Fibroblast of lung (primary cell): Measurements from ENCODE around the gene DCUN1D2. TPM values are rescaled to one million over a fixed set of nuclear protein-coding genes. Genes with fewer than 3 reads are reported as not detected.

Experiments
- DNase-seq, 2 donors: peaks; one replicate each; pipeline versions ENCODE4 v3.0.0 to v3.0.0-alpha.2; 2010; ENCODE audit warnings: low read depth in 2 of 2
- H2AFZ ChIP-seq: 2 replicates; pipeline ENCODE4 v1.5.1; 2012; ENCODE audit warnings: low read length, control low read depth, inconsistent platforms
- H3K27ac ChIP-seq: 2 replicates; pipeline ENCODE4 v1.5.1; 2011; ENCODE audit warnings: low read length, control low read depth; ENCODE audit not compliant: insufficient read depth
- H3K27me3 ChIP-seq: 2 replicates; pipeline ENCODE4 v1.5.1; 2011; ENCODE audit warnings: mild to moderate bottlenecking, low read length; ENCODE audit not compliant: control insufficient read depth, insufficient read depth
- H3K36me3 ChIP-seq: 2 replicates; pipeline ENCODE4 v1.5.1; 2011; ENCODE audit warnings: low read length; ENCODE audit not compliant: control insufficient read depth, insufficient read depth
- H3K4me1 ChIP-seq: 2 replicates; pipeline ENCODE4 v1.5.1; 2011; ENCODE audit warnings: low read length; ENCODE audit not compliant: control insufficient read depth, insufficient read depth; ENCODE audit errors: extremely low read depth
- H3K4me2 ChIP-seq: 2 replicates; pipeline ENCODE4 v1.5.1; 2011; ENCODE audit warnings: low read length, control low read depth; ENCODE audit not compliant: insufficient read depth; ENCODE audit errors: extremely low read depth
- H3K4me3 ChIP-seq, 4 experiments: fragments of 200-600 bp in 1 of 4; sonication (generic) in 1 of 4; replicated peaks in 1 of 4; 2 replicates each; pipeline ENCODE4 v1.5.1; 2011 to 2016; ENCODE audit warnings: low read length in 4 of 4, low read depth in 3 of 4, mild to moderate bottlenecking in 3 of 4, control low read depth in 2 of 4, inconsistent platforms in 1 of 4, mixed read lengths in 1 of 4; ENCODE audit not compliant: insufficient read depth in 1 of 4; ENCODE audit errors: control extremely low read depth in 1 of 4
- H3K79me2 ChIP-seq: 2 replicates; pipeline ENCODE4 v1.5.1; 2012; ENCODE audit warnings: mild to moderate bottlenecking, low read length, inconsistent platforms; ENCODE audit not compliant: control insufficient read depth, insufficient read depth
- H3K9ac ChIP-seq: 2 replicates; pipeline ENCODE4 v1.5.1; 2011; ENCODE audit warnings: mild to moderate bottlenecking, low read length, control low read depth; ENCODE audit not compliant: insufficient read depth
- H3K9me3 ChIP-seq: 2 replicates; pipeline ENCODE4 v1.5.1; 2012; ENCODE audit warnings: low read depth, low read length; ENCODE audit not compliant: control insufficient read depth, insufficient read depth
- H4K20me1 ChIP-seq: 2 replicates; pipeline ENCODE4 v1.5.1; 2011; ENCODE audit warnings: low read length; ENCODE audit not compliant: control insufficient read depth, insufficient read depth; ENCODE audit errors: extremely low read depth
- CTCF ChIP-seq, 2 donors: IDR thresholded peaks in 1 of 2; conservative IDR thresholded peaks in 1 of 2; 1 replicate in 1 of 2; 2 replicates in 1 of 2; pipeline ENCODE4 v1.5.1; 2011 to 2012; ENCODE audit warnings: low read length in 2 of 2, control low read depth in 1 of 2, inconsistent platforms in 1 of 2, low read depth in 1 of 2, mild to moderate bottlenecking in 1 of 2
- EZH2 ChIP-seq: IDR thresholded peaks from 2 replicates; pipeline ENCODE4 v1.5.1; 2012; ENCODE audit warnings: low read length, control low read depth, mild to moderate bottlenecking; ENCODE audit errors: missing control alignments
- polyA plus RNA-seq, 2 donors: library from polyadenylated mRNA; depleted of rRNA in 1 of 2; stranded (reverse) in 1 of 2; unstranded in 1 of 2; fragments of >200 nt; gene quantifications; 2 replicates each; pipeline ENCODE4 v1.2.1, GENCODE V29; 2011 to 2012; ENCODE audit warnings: missing spikeins in 1 of 2
- total RNA-seq: library from RNA; depleted of rRNA; stranded (reverse); fragments of >200 nt; gene quantifications from 2 replicates; pipeline ENCODE4 v1.2.1, GENCODE V29; 2014

The DCUN1D2 gene
- total and polyA plus RNA-seq, 2 donors (not counting 1 experiment from before 2014, with no cell fraction given): 10.7 to 11.6 TPM

GRCh38 chr13:113498905-113499304 is 8.4 kb upstream of the DCUN1D2 start:
- no peaks in the 10 kb centered on the region for H3K9me3 ChIP-seq
- H3K9ac ChIP-seq: no peak overlapping the region
- H3K4me2 ChIP-seq: no peak overlapping the region
- H3K36me3 ChIP-seq: peaks cover 44% of the 10 kb centered on the region
- H3K27ac ChIP-seq: no peak overlapping the region
- TF ChIP-seq CTCF (conservative IDR thresholded peaks at IDR 0.05 in 1 of 2, IDR thresholded peaks at IDR 0.05 in 1 of 2; ENCODE audit: low read depth in 1 of 2, low read length in 2 of 2): no peak
- no peak for TF ChIP-seq EZH2
- no peak for DNase-seq
- peaks cover 4% of the 10 kb centered on the region for H4K20me1 ChIP-seq
- H2AFZ ChIP-seq: no peak overlapping the region
- peaks cover 48% of the 10 kb centered on the region for H3K79me2 ChIP-seq
- H3K27me3 ChIP-seq: no peaks in the 10 kb centered on the region
- H3K4me3 ChIP-seq: no peak overlapping the region
- peaks cover 11% of the 10 kb centered on the region for H3K4me1 ChIP-seq

- Histone ChIP-seq H3K27me3 (no peaks in the 10 kb centered on the region), H2AFZ (no peak overlapping the region), H4K20me1 (peaks cover 5% of the 10 kb centered on the region), H3K4me1 (peaks cover 18% of the 10 kb centered on the region), H3K4me2 (no peak overlapping the region), H3K9ac (no peak overlapping the region), H3K4me3 (no peak overlapping the region), H3K9me3 (no peaks in the 10 kb centered on the region), H3K36me3 (peaks cover 37% of the 10 kb centered on the region), H3K79me2 (peaks cover 54% of the 10 kb centered on the region), H3K27ac (no peak overlapping the region)
- TF ChIP-seq EZH2 (no peak), CTCF (conservative IDR thresholded peaks at IDR 0.05 in 1 of 2, IDR thresholded peaks at IDR 0.05 in 1 of 2; ENCODE audit: low read depth in 1 of 2, low read length in 2 of 2) (no peak)
- peak in 1 of 2 donors; percentile 19 for DNase-seq
Observed at GRCh38 chr13:113497217-113497616, 6.7 kb upstream of the DCUN1D2 start.

GRCh38 chr13:113495494-113496210 is 5.1 kb upstream of the DCUN1D2 start:
- Histone ChIP-seq H3K9ac (no peak overlapping the region), H3K79me2 (peaks cover 67% of the 10 kb centered on the region), H2AFZ (no peak overlapping the region), H4K20me1 (peaks cover 5% of the 10 kb centered on the region), H3K36me3 (peaks cover 30% of the 10 kb centered on the region), H3K4me3 (peak overlapping the region in 1 of 4 experiments; percentile 44), H3K4me1 (peaks cover 18% of the 10 kb centered on the region), H3K4me2 (peak overlapping the region; percentile 57), H3K27ac (no peak overlapping the region), H3K27me3 (no peaks in the 10 kb centered on the region), H3K9me3 (no peaks in the 10 kb centered on the region)
- no peak for TF ChIP-seq EZH2
- peak in 1 of 2 donors; percentile 7 for TF ChIP-seq CTCF (conservative IDR thresholded peaks at IDR 0.05 in 1 of 2, IDR thresholded peaks at IDR 0.05 in 1 of 2; ENCODE audit: low read depth in 1 of 2, low read length in 2 of 2)
- peak; percentile 42 to 48 for DNase-seq
